ENCODE measurements around the gene MTR.
"Not testable (repeated sequence)": the region's sequence is repeated elsewhere in the genome, so short reads cannot be mapped to it uniquely, and the experiment has no call there.

MTR gene

DNA sequence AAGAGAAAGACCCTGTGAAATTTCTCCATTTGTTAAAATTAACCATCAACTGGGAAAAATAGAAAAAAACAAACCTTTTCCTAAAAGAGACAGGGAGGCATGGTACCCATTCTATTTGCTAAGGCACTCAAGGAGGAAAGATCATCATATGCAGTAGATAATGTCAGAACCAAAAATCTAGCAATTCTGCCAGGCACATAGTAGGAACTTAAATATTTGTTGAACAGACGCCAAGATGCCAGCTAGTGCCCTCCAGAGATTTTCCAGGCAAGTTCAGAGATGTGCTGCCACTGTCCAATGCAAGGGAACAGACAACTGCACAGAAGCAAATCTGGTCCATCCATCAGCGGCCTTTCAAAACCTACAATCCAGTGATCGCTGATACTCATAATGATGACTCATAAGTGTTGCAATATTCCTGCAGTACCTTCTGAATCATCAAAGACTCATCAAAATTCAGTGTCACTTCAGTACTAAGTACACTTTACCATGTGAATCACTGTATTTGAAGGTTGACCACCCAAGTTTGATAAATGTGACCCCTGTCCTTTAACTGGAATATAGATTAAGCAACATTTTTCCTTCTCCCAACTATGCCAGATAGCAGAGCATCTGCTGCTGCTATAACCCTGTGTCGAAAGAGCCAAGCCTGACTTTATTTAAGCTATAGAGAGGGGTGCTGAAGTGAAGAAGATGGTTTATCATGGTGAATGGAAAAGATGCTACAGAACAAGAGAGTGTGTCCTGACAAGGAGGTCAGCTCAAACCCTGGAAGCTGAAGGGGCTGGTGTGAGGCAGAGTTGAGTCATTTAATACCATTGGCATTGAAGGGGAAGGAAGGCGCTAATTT is 110.0 kb downstream of the MTR start:
- DNase-seq (ENCODE audit: low spot score), result peak; percentile 57

DNA sequence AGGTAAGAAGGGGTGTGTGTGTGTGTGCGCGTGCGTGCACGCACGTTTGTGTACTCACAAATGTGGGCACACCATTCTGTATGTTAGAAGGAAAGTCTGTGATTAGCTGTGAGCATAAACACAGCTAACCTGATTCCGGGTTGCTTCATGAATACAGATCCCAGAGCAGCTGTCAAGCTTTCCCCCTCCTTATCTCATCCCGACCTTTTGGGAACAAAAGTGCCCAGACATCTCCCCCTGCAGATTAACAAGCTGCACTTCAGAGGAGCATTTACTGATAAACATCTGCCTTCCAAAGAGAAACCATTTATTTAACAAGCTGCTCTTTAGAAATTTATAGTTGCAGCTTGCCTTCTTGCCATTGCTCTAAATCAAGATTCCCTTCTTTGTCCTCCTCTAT is 112.1 kb downstream of the MTR start:
- DNase-seq (ENCODE audit: low spot score), result no peak

DNA sequence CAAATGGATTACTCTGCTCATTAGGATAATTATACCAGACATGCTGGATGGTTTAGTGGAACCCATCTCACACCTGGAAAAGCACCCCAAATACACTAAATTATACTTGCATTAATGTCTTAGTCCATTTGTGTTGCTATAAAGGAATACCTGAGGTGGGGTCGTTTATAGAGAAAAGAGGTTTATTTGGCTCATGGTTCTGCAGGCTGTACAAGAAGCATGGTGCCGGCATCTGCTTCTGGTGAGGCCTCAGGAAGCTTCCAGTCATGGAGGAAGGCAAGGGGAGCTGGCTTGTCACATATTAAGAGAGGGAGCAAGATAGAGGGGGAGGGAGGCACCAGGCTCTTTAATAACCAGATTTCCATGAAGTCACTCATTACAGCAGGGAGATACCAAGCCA is 113.6 kb downstream of the MTR start:
- DNase-seq (ENCODE audit: low spot score), result no peak

DNA sequence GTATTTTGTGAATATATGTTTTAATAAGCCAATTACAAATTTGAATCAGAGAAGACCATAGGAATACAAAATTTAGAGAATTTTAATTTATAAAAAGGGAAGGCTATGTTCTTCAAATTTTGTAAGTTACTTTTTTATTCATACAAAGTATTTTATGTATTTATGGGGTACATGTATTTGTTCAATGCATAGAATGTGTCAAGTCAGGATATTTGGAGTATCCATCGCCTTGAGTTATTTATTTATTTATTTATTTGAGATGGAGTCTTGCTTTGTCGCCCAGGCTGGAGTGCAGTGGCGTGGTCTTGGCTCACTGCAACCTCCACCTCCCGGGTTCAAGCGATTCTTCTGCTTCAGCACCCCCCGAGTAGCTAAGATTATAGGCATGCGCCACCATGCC is 116.0 kb downstream of the MTR start:
- DNase-seq (ENCODE audit: low spot score), result not testable (repeated sequence)

DNA sequence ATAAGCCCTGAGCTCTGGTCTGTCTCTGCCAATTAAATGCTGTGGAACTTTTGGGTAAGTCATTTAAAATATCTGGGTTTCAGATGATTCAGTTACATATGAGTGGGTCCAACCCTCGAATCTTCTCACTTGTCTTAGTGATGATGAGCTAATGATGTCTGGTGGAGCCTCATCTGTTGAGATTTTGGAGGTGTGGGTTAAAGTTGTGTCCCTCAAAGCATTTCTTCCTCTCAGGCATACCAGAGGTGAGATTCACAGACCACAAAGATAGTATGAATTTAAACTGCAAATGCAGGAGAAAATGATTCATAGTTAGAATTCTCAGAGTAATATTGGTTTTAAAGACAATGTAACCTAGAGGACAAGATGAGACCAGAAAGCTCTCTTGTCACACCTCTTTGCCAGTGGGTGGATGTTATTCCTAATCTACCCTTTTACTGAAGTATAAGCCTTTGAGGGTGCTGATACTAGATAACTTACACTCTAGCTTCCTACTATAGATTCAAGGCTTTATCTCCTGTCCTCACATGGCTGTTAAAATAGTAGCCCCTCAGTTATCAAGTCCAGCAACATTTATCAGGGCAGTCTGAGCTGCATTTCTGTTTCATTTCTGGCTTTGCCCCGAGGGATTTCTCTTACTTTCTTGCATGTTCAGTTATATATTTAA is 118.4 kb downstream of the MTR start:
- peak; percentile 29 for DNase-seq (ENCODE audit: low spot score)

DNA sequence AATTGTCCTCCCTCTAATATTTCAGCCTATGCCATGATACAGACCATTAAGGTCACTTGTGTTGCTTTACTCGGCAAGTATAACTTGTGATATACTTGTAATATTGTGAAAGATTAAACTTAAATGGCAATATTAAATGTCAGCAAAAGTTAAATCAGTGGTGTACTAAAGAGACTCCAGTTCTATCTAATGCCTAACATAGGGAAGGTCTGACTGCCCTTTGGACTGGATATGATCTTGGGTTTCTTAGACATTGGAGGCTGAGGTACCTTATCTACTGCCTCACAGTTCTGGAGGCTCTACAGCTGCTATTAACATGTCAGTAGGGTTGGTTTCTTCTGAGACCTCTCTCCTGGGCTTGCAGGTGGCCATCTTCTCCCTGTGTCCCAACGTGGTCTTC is 119.3 kb downstream of the MTR start:
- DNase-seq (ENCODE audit: low spot score), result no peak

DNA sequence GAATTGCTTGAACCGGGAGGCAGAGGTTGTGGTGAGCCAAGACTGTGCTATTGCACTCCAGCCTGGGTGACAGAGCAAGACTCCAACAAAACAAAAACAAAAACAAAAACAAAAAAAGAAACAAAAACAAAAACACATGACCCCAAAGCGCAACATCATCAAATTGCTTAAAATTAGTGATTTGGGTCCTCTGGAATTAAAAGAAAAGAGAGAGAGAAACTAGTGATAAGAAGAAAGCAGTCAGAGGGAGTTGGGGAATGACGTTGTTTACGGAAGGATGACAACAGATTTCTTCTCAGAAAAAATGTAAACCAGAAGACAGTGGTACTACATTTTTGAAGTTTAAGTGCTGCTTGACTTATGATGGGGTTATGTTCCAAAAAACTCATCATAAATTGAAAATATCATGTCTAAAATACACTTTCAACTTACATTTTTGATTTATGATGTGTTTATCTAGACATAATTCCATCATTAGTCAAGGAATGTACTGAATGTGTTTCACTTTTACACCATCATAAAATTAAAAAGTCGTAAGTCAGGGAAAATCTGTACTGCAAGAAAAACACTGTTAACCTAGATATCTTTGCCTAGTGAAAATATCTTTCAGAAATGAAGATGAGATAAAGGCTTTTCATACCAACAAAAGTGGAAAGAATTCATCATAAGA is 121.2 kb downstream of the MTR start:
- no peak for DNase-seq (ENCODE audit: low spot score)

DNA sequence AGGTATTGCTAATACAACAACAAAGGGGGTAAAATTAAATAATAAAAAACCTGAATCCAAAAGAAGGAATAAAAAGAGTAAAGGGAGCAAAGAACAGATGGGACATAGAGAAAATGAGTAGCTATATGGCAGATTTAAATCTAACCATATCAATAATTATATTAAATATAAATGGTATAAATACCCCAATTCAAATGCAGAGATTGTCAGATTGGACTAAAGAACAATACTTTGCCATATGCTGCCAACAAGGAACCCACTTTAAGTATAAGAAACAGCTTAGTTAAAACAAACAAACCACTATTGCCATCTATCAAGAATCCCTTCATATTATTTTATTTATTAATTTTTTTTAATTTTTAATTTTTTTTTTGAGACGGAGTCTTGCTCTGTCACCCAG is 122.4 kb downstream of the MTR start:
- DNase-seq (ENCODE audit: low spot score), result no peak

DNA sequence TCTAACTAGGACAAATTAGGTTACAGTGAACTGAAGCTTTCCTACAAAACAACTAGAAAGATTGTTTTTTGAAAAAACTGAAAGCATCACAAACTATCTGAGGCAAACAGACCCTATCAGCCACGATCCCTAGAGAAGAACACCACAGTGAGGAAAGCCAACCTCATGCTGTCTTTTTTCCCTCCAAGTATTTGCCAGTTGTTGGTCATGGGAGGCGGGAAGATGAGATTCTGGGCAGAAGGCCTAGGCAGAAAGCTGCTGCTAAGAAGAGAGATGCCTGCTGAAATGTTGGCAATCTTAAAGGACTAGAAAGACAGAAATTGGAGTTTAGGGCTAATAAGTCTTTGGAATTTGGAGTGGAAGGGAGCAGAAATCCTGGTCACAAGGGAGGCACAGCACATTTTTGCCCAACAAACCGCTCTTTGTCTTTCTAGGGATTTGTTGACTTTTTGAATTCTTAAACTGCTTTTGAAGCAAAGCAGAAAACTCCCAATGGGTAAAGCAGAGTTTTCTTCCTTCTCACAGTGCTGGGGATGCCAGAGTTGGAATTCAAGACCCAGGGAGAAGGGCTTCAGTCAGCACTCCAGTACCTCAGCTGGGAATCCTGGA is 125.3 kb downstream of the MTR start:
- no peak for DNase-seq (ENCODE audit: low spot score)

DNA sequence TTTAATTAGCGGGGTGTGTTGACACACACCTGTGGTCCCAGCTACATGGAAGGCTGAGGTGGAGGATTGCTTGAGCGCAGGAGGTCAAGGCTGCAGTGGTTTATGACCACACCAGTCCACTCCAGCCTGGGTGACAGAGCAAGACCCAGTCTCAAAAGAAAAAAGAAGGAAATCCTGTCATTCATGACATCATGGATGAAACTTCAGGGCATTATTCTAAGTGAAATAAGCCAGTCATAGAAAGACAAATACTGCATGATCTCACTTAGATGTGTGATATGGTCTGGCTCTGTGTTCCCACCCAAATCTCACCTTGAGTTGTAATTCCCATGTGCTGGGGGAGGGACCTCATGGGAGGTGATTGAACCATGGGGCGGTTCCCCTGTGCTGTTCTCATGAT is 126.5 kb downstream of the MTR start:
- DNase-seq (ENCODE audit: low spot score), result no peak

DNA sequence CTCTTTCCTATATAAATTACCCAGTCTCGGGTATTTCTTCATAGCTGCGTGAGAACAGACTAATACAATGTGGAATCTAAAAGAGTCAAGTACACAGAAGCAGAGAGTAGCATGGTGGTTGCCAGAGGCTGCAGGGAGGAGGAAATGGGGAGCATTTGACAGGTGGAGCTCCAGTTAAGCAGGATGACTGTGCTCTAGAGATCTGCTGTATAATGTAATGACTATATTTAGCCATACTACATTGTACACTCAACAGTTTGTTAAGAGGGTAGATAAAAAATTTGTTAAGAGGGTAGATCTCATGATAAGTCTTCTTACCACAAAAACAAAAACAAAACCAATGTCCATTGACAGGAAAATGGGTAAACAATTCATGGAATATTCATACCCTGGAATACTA is 127.1 kb downstream of the MTR start:
- DNase-seq (ENCODE audit: low spot score), result no peak

DNA sequence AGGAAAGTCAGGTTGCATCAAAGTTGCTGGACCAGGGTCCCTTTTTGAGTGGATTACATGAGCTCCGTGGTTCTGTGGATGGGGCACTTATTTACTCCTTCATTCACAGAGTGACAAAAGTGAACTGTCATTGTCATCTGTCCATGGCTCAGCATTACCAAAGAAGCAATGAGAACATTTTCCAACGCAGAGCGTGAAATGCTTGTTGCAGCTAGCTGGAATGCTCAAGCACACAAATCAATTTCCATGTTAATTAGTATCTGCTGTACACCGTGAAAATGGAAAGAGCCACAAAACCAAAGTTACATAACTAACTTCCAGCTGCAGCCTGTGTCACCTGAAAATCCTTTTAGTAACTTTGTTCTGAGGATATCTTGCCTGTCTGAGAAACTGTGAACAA is 130.3 kb downstream of the MTR start:
- DNase-seq (ENCODE audit: low spot score), result no peak

DNA sequence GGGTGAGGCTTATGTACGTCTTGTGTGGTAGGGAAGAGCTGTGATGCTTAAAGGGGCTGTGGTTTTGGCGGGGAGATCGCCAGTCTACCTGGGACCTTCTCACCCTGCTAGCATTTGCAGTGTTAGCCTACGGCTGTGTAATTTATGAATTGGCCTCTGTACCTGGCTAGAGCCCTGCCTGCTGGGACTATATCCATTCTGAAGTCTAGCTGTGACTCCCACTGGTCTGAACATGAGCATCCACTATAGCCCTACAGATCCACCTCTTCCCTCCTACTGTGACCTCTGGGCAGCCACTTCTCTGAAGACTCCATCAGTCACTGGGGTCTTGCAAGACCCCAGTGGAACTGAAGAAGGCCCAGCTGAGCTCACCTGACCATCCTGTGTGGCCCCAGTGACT is 135.4 kb downstream of the MTR start:
- no peak for DNase-seq (ENCODE audit: low spot score)

DNA sequence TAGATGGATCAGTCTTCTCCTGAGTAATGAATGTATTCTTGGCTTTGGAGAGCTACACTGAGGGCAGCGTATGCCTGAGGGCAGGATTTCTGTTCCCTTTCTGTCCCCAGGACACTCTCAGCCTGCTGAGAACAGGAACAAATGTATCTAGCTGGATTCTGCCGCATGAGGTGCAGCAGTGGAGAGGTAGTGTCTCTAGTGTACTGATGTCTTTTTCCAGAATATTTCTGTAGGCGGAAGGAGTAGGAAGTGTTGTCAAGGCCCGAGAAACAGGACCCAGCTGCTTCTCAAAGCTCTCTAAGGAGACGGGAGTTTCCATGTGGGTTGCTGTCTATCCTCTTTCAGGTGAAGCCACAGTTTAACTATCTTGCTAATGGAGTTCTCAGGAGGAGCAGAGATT is 143.7 kb downstream of the MTR start:
- DNase-seq (ENCODE audit: low spot score), result no peak

DNA sequence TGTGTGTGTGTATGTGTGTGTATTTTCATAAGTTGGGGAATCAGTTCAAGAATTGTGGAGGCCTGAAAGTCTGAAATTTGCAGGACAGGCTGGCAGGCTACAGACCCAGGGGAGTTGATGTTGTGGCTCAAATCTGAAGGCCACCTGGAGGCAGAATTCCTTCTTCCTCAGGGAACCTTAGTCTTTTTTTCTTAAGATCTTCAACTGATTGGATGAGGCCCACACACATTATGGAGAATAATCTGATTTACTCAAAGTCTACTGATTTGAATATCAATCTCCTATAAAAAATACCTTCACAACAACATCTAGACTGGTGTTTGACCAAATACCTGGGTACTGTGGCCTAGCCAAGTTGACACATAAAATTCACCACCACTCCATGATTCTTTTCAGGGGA is 147.3 kb downstream of the MTR start:
- no peak for DNase-seq (ENCODE audit: low spot score)

DNA sequence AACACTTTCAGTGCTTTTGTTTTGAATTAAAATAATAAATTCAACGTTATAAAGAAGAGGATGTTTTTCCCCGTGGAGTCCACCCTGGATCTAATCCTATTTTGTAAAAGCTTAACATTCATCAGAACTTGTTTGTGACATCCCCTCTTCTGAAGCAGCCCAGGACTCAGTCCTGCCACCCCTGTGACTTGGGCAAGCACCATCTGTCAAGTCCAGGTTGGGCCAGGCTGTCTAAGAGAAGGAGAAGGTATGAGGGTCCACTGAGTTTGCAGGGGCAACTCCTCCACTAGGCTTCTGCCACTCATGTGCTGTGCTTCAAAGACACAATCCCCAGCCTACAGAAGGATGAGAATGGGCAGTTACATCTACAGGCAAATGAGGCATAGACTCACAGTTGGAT is 149.5 kb downstream of the MTR start:
- no peak for DNase-seq (ENCODE audit: low spot score)

DNA sequence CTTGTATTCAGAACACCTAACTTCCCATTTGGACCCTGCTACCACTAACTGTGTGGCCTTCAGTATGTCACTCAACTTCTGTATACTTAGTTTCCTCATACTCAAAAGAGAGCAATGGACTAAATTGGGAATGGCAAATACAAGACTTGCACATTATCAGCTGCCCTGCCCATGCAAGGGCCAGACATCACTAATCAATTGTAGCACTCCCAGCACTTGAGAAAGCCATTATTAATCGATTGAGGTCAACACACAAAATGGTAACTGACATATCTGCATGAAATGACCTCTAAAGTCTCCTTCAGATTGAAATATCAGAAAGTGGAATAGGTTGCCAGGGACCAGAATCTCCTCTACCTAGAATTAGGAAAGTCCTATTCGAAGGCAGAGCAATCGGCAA is 149.9 kb downstream of the MTR start:
- DNase-seq (ENCODE audit: low spot score), result no peak

DNA sequence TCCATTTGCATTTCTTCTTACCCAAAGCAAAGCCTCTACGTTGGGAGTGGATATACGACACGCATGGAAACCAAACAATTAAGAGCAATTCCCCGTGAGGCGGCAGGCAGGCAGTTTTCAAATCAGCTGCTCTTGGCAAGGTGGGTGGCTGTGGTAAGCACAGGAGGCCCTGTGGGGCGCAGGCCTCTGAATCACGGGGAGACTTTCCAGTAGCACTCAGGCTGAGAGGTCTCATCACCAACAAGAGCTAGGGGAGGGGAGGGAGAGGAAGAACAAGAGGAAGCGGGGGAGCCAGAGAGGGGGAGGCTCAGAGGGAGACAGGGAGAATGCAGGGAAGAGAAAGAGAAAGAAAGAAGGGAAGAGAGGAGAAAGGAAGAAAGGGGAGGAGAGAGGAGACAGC is 152.7 kb downstream of the MTR start:
- no peak for DNase-seq (ENCODE audit: low spot score)

DNA sequence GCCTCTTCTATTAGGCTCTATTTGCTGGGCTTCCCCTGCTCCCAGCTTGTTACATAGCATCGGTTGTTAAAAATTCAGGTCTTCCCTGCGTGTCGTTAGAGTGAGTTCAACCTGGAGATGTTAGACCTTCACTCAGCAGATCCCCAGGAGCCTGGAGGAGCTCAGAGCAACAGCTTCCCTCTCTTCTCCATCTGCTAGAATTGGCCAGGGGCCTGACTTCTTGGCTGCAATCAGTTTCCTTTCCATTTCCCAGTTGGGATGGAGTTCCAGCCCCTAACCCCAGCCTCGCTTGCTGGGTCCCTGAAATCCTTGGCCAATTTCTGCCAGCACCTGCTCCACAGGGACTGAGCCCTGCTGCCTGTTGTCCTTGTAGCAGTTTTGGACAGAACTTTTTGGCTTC is 153.3 kb downstream of the MTR start:
- no peak for DNase-seq (ENCODE audit: low spot score)

DNA sequence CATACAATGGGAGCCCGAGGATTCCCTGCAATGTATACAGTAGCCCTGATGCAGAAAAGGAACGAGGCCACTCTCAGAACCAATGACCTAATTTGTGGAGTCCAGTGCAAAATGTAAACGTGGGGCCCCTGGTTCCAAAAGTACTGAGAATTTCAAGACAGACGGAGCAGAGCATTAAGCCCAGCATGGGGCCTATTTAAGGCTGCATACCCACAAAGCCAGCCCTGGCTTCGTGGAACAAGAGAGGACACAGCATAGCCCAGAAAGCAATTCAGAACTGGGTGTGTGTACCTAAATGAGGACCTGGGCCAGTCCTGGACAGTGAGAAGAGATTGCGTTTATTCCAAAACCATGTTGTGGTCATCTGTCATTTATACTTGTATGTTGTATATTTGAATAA is 153.9 kb downstream of the MTR start:
- DNase-seq (ENCODE audit: low spot score), result no peak

DNA sequence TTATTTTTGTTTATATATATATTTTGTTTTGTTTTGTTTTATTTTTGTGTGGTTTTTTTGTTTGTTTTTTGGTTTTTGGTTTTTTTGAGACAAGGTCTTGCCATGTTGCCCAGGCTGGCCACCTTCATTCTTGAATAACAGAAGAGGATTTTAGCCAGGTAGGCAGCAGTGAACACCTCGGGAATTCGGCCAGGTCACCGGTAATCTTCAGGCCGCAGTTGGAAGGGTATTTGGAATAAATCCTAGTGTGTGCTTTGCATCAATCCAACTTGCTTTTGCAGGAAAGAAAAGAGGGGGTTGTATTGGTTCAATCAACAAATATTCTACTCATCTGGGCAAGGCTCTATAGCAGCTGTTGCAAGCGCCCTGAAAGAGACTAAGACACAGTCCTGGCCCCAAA is 155.3 kb downstream of the MTR start:
- no peak for DNase-seq (ENCODE audit: low spot score)

DNA sequence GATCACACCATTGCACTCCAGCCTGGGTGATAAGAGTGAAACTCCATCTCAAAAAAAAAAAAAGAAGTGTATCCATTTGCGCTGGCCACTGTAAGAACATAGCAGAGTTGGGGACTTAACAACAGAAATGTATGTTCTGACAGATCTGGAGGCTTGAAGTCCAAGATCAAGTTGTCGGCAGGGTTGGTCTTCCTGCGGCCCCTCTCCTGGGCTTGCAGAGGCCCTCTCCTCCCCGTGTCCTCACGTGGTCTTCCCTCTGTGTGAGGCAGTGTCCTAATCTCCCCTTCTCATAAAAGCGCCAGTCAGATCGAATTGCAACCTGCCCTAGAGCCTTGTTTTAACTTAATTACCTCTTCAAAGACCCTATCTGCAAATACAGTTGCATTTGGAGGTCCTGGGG is 156.6 kb downstream of the MTR start:
- DNase-seq (ENCODE audit: low spot score), result no peak

All from GM03348 (cell line).